HG02610 (cell line): ENCODE results near the gene IGFN1.

Source experiments
- ATAC-seq: cut with Tn5 transposase; IDR thresholded peaks from one replicate; pipeline ENCODE4 v1.9.1; 2021; ENCODE audit warnings: mild to moderate bottlenecking, moderate library complexity; ENCODE audit not compliant: unreplicated experiment

IGFN1 gene

GRCh38 chr1:201261771-201262547 is 71.3 kb downstream of the IGFN1 start:
- ATAC-seq: no peak

GRCh38 chr1:201262963-201263608 is 72.5 kb downstream of the IGFN1 start:
- ATAC-seq: no peak

- ATAC-seq: no peak
These were observed 73.4 kb downstream of the IGFN1 start for GRCh38 chr1:201264072-201264471.

- no peak for ATAC-seq
These were observed 73.9 kb downstream of the IGFN1 start for GRCh38 chr1:201264554-201264953.

- no peak for ATAC-seq
These were observed 75.1 kb downstream of the IGFN1 start for GRCh38 chr1:201265756-201266155.

- no peak for ATAC-seq
These were observed 75.7 kb downstream of the IGFN1 start for GRCh38 chr1:201266276-201266675.

- ATAC-seq: no peak
These were observed 76.2 kb downstream of the IGFN1 start for GRCh38 chr1:201266774-201267173.

GRCh38 chr1:201267481-201268229 is 77.0 kb downstream of the IGFN1 start:
- ATAC-seq: no peak

GRCh38 chr1:201268604-201269151 is 78.1 kb downstream of the IGFN1 start:
- ATAC-seq: no peak

- ATAC-seq: no peak
These were observed 78.7 kb downstream of the IGFN1 start for GRCh38 chr1:201269281-201269680.

GRCh38 chr1:201269900-201270410 is 79.3 kb downstream of the IGFN1 start:
- ATAC-seq: no peak

- ATAC-seq: no peak
These were observed 80.2 kb downstream of the IGFN1 start for GRCh38 chr1:201270616-201271390.

- no peak for ATAC-seq
These were observed 82.2 kb downstream of the IGFN1 start for GRCh38 chr1:201272799-201273198.

GRCh38 chr1:201274616-201275252 is 84.1 kb downstream of the IGFN1 start:
- no peak for ATAC-seq

GRCh38 chr1:201275253-201275666 is 84.6 kb downstream of the IGFN1 start:
- ATAC-seq: no peak

- no peak for ATAC-seq
These were observed 86.3 kb downstream of the IGFN1 start for GRCh38 chr1:201276891-201277290.

- ATAC-seq: no peak
These were observed 86.8 kb downstream of the IGFN1 start for GRCh38 chr1:201277441-201277840.
